GM18519 (cell line): ENCODE measurements around the gene FARS2.

ENCODE experiments used
- ATAC-seq: cut with Tn5 transposase; IDR thresholded peaks from one replicate; pipeline ENCODE4 v1.9.1; 2021; ENCODE audit warnings: mild to moderate bottlenecking, moderate library complexity; ENCODE audit not compliant: unreplicated experiment, low FRiP score

FARS2 gene

DNA sequence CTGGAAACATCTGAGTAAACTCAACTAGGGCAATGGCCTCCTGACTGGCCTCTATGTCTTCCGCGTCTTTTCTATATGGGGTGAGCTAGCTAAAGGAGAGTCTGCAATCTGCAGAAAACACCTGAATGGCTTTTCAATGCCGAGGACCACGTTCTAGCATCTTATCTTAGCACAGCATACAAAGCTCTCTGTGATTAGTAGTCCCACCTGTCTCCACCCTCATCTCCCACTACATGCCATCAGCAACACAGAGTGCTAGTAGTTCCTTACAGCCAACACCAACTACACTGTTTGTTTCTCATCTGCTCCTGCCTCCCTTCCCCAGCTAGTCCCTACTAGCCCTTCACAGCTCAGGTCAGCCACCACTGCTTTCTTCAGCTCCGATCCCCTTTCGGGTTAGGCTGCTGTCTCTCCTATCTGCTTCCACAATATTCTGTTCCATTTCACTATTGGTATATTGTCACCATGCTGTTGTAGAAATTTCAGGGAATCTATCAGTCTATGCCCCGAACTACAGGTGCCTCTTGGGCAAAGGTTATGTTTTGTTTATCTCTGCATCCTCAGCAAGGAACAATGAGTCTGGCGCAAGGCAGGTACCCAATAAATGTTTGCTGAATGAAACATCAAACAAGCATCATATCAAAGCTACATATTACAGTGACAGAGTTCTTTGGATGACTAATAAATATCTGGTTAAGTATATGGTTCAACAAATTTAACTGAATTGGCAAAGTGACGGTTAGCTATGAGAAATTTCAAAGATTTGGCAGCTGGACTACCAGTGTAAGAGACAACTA, 12.8 kb upstream of the FARS2 start:
- no peak for ATAC-seq

DNA sequence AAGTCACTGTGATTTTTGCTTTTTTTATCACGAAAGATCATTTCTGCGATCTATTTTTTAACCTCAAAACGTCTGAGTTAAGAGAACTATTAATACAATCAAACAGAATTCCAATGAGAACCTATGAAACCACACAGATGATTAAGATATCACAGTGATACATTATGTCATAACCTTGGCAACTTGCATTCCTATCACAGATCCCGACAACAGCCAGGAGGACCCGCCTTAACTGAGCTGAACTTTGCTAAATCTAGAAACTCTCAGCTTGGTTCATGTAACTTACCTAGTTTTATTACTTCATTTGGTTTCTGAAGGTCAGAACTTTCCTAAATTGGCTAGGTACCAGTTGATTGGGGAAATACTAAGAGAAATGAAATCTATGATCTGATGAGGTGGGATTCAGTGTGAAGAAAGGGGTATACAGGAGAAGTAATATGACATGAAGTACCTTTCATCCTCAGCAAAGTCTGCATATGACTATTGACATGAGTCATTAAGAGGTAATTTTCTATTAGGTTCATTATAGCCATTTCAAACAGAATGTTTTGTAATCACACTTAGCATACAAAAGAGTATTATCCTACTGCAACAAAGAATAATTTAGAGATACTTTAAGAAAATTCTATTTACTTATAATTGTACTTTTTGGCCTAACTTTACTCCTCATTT, 11.7 kb upstream of the FARS2 start:
- ATAC-seq = no peak

DNA sequence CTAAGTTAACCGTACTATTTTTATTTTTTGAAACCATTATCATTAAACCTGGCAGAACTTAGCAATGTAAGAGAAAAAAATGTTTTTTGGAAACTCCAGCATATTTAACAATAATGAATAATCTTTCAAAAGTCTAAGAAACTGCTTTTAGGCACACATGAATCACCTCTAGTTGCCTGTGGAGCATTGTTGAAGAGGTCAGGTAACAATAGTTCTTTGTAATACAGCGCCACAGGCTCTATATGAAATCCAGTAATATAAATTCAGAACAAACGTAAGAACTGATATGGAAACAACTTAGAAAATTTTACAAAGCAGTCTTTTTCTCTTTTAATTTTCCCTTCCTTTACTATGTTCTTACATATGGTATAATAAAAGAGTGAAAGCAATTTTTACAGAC, 10.9 kb upstream of the FARS2 start:
- ATAC-seq = no peak

DNA sequence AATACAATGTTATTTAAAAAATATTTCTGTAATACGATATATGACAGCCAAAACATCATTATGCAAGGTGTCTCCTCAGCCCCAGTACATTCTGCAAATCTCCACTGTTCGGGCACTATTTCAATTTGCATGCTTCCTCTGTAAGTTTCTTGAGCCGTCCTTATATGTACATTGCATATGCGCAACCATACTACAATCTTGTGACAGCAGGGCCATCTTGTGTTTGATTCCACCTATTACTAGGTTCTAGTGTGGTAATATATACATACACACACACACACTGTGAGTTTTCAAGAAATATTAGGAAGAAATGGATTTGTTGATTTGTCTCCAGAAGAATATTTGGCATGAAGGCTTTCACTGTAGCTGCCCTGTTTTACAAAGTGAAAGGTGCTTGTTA, 10.4 kb upstream of the FARS2 start:
- no peak for ATAC-seq

DNA sequence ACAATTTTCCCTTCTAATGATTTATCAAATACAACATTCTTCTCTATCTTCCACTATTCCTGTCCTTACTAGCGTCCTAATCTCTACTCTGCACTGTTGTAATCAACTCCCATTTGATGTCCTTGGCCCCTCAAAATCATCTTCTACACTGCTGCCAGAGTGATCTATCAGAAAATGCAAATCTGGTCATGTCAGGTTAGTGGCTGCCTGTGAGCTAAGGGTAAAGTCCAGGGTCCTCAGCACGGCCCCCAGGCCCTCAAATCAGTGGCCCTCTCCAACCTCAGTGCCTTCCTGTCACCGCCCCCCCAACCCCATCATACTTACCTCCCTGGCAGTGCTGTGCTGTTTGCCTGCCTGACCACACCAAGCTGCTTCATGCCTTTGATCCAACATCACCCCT, 4.4 kb upstream of the FARS2 start:
- no peak for ATAC-seq

DNA sequence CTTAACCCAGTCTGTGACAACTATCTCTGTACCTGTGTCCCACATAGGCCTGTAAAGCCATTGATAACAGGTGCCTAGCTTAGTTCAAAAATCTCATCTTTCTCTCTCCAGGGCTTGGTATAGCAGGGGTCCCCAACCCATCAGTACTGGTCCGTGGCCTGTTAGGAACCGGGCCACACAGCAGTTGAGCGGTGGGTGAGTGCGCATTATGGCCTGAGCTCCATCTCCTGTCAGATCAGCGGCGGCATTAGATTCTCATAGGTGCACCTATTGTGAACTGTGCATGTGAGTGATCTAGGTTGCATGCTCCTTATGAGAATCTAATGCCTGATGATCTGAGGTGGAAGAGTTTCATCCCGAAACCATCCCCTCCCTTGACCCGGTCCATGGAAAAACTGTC, 3.9 kb upstream of the FARS2 start:
- ATAC-seq = no peak

DNA sequence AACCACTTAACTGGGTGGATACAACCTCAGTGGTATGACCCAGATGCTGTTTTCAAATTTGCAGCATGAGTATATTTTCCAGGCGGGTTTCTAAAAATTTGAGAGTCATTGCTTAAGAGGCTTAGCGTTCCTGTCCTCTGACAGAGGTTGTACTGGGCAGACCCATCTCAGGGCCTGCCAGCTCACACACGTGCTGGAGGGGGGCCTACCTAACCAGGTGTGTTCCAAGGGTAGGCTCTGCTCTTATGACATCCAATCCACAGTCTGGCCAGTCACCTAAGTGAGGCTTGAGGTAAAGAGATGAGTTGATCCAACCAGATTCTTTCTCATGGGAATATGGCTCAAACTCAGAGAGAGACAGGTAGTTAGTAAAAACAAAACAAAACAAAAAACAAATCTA, 1.9 kb upstream of the FARS2 start:
- ATAC-seq = no peak

DNA sequence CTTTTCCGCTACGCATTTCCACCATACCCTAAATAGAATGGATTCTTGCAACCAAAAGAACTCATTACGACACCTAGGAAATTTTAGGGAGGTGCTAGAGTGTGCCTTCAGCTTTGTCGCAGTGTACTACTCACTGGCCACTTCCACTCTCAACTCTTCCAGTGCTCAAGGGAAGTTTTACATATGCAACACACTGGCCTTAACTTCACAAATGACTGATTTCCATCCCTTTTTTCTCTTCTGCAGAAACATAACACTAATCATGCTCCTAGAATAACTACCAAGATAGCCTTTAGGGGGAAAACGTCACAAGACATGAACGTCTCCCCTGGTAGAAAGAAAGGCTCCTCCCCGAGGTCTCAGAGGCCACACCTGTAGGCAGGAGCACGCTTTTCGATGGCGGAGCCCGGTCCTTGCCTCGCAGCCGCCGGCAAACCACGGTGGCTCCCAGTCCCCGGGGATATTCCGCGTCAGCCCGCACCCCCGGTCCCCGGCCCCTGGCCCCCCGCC, 1.1 kb upstream of the FARS2 start:
- ATAC-seq = peak; percentile 61

DNA sequence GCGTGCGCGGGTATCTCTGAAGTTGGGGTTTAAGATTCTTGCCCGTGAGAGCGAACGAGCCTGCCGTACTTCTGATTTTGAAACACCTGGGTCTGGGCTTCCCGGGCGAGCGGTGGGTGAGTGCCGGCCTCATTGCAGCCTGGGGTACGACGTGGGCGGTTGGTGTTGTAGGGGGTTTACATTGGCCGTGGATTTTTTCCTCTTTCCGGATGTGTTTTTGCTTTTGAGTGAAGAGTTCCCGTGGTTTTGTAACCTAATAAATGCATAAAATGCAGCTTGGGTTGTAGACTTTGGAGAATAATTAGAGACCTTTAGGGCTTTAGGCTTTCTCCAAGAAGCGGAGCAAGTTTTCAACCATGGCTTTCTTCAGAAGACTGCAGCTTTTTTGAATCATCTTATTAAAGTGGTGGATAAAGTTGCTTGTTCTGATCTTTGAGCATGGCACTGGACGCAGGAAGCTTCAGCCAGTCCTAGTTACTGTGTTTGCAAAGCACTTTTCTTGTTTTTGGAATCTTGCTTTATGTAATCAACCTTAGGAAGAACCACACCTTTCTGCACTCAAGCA, 314 bp downstream of the FARS2 start:
- no peak for ATAC-seq

DNA sequence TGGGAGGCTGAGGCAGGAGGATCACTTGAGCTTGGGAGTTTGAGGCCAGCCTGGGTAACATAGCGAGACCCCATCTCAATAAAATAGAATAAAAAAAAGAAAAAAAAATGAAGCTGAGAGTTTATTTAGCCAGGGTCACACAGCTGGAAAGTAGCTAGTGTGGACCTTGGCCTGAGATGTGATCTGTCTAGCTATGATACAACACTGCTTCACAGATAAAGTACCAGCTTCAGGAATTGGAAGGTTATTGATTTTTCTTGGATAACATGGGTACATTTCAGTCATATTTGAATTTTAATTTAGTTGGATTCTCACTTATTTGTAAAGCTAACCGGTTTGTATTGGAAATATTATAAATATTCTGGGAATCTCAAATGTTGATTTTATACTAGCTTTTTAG, 5.1 kb downstream of the FARS2 start:
- ATAC-seq = no peak

DNA sequence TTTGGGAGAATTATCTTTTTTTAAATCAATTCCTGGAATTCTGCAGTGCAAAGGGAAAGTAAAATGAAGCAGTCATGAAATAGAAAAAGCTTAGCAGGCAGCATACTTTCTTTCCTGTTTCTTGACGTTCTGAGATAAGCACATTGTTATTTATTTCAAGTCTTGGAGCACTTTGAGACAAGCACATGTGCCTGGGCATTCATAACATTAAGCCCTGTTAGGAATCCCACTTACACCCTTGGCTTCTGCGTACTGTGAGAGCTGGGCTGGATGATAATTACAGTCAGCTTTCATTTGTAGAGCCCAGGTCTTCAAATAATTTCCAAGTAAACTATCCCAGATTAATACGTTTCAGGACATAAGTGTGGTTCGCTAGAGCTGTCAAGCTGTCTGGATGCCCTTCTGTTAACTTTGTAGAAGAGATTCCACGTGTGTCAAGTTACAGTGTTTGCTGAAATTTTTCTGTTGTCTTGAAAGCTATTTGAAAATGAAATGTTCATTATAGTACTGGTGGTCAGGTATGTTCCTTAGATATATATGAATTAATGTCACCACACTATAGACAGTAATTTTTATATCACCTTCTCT, 8.9 kb downstream of the FARS2 start:
- ATAC-seq = no peak

DNA sequence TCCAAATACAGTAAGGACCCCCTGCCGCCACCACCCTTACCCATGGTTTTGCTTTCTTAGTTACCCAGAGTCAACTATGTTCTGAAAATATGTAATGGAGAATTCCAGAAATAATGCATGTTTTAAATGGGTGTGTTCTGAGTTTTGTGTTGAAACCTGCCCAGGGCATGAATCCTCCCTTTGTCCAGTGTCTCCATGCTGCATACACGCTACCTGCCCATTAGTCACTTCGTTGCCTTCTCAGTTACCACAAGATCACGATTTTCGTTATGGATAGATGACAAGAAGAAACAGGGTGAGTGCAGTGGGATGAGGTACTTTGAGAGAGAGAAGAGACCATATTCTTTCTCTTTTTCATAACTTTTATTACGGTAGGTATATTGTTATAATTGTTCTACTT, 10.6 kb downstream of the FARS2 start:
- no peak for ATAC-seq

DNA sequence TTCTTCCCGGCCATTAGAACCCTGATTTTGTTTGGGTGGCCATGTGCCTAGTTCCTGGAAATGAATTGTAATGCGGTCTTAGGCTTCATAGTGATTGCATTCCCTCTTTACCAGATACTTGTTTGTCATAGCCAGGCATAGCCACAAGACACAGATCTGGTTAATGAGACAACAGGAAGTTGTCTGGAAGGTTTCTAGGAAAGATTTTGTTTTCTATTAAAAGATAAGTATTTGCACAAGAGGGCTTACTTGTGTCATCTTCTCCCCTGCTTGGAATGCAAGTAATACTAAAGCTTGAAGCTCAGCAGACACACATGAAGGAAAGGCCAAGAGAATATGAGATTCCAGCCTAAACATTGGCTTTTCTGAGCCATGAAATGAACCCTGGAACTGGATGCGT, 12.9 kb downstream of the FARS2 start:
- no peak for ATAC-seq

DNA sequence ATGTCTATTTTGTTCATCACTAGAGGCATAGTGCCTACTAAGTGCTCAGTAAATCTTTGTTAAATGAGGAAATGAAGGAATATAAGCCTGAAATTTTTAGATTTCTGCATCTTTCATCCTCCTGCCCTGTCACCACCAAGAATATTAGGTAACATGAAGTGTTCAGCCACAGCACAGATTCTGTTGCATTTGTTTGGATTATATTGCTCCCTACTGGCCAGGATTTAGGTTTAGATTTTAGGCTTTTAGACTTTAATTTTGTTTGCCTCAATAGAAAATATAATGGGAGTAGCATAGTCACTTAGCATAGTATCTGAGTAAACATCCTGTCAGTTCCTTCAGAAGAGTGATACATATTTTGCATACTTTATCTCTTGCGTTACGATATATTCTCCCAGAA, 14.2 kb downstream of the FARS2 start:
- no peak for ATAC-seq

DNA sequence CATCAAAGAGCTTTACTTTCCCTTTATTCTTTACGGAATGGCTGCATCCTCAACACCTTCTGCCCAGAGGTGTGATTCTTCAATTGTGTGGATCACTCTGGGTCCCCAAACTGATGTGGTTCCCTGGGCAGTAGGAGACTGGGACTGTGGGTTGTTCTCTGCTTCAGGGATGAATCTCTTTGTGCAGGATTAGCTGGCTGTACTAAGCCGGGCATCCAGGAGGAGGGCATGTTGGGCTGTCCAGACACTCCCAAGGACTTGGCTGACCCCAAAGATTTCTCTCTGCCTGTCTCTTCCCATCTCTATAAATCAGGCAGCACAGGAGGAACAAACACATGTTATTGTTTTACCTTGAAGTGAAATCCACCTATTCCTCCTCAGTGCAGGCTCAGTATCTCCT, 15.3 kb downstream of the FARS2 start:
- ATAC-seq = no peak

DNA sequence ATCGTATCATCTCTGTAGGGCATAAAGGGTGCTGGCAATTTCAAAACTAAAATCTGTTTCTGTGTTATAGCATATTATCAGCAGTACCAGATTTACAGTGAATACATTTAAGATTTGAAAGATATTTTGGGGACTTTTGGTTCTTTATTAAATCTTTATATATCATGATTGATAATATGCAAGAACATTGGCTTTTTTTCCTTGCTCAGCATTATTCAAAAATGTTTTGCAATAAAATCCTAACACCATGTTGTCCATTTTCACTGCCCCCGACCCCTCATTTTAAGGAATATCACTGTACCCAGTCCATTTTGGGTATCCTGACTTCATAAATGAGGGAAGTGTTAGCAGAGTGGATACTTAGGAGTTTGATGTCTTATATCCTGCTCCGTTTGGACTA, 16.3 kb downstream of the FARS2 start:
- ATAC-seq = no peak

DNA sequence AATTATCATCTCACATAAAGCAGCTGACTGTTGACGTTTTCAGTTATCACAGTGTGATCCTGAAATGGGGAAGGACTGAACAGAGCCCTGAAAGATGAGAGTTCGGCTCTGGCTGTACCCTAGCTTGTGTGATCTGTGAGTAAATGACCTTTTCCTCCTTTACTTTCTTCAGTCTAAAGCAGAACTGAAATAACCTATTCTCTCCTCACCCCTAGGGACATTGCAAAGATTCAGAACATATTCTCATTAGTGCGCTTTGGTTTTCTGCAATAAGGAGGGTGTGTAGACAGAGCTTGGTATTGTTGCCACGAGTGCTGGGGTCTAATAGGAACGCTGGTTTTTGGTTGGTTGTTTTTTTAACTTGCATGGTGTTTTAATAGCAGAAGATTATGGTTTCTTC, 16.7 kb downstream of the FARS2 start:
- peak; percentile 62 for ATAC-seq

DNA sequence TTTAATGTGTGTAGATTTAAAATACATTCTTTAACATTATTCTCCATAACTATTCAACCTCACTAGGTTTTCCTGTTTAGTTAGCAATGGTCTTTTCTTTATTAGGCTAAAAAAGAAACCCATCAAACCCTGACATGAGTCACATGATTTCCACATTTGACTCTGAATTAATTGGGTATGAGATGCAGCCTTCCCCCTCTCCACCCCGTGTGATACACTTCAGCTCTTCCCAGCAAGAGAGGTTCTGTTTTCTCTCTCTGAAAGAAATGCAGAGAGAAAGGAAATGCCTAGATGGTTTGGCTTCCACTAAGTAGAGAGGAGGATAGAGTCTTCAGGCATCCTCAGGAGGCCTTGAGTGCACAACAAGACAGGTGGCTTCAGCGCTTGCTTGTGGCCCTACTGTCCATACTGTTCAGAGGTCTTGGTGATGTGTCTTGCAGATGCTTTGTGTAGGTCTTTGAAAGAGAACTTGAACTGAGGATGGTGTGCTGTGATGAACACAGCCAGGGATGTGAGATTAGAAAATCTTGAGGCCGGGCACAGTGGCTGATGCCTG, 17.3 kb downstream of the FARS2 start:
- no peak for ATAC-seq

DNA sequence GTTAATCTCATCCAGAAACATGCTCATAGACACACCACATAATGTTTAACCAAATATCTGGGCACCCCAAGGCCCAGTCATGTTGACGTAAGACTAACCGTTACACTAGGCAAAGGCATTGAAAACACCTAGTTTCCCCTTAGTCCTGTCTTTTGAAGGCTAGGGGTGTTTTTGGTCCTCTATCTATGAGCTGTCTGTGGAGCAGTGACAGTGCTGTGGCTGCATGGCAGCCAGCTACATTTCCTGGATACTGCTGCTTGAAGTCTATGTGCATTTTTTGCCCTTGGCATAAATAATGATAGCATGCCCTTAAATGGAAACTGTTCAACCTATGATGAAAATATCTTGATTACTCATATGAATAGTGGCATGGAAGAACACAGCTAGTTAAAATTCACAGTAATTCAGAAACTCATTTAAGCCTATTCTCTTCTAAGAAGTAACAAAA, 18.6 kb downstream of the FARS2 start:
- ATAC-seq = no peak

DNA sequence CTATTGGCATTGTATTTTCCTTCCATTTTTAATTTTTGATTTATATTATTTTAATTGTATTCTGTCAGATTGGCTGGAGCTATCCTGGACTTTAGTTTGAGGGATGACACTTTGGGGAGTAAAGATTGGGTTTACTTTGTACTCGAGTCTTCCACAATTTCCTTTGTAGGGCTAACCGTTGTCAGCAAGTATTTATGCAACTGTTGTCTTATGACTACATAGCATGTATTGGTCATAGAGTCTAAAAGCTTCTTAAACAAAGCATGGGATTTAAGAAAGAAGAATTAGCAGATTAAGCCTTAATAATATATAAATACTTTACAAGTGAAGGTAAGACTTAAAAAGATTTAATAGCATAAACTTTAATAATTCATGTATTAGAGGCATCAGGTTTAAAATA, 19.6 kb downstream of the FARS2 start:
- no peak for ATAC-seq

DNA sequence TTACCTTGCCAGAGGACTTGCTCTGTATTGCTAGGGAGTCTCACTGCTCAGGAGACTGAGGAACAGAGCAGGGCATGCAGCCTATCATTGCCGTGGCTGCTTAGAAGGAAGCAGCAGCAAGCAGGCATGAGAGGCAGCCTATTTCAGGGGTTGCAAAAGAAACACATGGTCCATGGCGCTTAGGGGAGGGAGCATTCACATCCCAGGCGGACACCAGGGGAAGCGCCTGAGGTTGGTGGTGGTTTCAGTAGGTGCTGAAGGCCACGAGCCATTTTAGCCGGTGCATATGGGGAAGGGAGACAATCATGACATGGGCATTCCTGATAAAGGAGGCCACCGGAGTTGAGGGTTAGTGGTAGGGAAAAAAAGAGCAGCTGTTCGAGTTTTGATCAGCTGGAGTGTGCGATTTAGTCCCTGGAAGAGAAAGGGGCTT, 20.9 kb downstream of the FARS2 start:
- ATAC-seq = no peak
